Hepatic stellate cell (primary cell): ENCODE measurements around the gene RAMACL.

Experiments
- DNase-seq: peaks from one replicate; pipeline ENCODE4 v3.0.0; 2011; ENCODE audit warnings: low spot score

Gene RAMACL

DNA sequence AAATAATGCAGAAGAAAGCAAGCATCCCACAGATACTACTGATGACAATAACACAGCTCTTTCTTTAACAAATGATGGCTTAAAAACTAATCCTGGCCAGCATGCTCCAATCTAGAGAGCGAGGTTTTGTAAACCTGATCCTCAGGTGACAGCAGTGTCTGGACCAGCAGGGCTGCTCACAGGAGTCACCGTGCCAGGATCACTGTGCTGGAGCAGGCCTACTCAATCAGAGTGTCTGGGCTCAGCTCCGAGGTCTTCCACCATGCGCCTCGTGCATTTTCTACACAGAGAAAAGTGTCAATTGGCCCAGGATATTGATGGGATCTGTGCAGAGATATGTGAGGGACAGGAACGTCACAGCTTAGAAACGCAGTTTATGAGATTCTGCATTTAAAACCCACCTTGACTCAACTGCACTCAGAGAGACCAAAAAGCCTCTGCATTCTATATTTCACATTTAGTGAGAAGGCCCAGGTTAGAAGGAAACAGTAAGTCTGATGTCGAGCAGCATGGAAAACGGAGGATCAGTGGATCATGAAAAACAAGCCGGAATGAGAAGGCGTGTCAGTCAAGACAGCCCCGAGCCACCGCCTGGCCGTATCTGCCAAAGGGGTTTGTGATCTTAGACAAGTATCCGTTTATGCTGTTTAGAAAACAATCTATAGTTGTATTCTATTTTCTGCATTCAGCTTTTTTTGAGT is 7.8 kb downstream of the RAMACL start:
- no peak for DNase-seq

DNA sequence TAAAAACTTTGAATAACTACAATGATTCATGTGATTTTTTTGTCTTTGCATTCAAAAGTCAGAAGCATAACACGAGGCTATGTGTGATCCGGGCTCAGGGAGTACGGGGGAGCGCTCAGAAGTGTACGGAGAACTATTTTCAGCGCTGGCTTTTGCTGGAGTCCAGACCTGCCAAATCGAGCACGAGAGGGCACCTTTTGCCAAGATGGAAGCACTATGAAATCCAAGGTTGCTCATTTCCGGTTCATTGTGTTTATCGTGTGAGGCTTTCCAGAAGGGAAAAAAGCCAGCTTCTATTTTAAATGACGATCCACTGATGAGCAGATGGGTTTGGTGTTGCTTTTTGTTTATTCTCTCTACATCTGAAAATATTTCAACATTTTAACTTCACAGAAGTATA is 11.3 kb downstream of the RAMACL start:
- DNase-seq = no peak

DNA sequence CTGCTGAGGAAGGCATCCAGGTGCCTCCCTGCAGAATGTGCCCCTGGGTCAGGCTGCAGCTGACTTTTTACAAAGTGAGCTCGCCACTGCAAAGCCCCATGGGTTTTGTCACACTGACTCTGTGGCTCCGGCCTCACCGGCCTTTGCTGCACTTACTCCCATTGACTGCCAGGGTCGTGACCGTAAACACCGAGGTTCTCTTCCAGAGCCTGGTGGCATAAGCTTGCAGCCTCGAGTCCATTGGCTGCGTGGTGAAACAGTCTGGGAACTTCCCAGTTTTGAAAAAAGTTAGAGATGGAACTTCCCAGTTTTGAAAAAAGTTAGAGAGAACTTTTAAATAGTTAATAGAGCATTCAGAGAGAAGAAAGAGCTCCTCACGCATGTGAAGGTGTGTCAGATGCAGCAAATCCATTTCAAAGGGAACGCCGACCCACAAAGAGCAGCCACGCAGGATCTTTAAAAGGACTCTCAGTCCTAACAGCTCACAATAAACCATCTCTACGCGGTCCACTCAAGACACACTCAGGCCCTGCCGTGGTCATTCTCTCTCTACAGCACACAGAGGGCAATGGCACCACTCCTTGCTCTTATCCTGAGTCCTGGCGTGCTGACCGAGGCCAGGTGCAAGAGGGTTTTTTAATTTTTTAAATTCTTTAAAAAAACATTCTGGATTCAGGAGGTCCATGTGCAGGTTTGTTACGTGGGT is 12.8 kb downstream of the RAMACL start:
- DNase-seq = no peak

DNA sequence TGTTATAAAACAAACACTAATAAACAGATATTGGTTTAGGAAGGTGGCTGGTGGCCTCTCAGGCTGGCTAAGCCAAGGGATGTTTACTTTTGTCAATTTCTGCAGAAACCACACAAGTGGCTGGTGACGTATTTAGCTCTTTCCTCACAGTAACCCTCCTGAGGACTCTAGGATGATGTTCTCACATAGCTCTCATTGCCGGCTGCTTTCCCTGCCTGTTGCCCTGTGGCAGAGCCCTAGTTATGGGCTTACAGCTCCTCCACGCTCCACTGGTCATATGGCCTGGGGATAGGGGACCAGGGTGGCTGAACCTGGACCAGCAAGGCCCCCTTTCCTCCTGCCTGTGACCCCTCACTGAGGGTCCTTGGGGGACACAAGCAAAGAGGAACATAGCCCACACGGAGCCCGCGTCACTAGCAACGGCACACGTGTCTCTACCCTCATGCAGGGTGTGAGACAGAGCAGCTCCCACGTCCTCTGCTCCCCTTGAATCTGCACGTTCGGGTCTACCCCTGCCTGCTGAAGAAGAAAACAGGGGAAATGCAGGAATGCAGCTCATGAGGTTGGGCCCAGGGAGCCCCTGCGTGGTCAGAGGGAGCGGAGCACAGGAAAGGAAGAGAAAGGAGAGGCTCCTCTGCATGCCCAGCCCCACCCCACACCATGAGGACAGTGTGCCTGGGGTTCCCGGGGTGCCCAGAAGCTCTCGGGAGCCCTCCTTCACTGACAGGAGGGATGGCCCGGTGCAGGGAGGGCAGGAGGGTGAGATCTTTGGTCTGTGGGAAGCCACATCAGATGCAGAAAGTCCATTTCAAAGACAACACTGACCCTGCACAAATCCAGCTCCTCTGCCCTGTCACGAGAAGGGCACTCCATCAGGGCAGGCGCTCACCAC is 13.9 kb downstream of the RAMACL start:
- DNase-seq = peak; percentile 85

DNA sequence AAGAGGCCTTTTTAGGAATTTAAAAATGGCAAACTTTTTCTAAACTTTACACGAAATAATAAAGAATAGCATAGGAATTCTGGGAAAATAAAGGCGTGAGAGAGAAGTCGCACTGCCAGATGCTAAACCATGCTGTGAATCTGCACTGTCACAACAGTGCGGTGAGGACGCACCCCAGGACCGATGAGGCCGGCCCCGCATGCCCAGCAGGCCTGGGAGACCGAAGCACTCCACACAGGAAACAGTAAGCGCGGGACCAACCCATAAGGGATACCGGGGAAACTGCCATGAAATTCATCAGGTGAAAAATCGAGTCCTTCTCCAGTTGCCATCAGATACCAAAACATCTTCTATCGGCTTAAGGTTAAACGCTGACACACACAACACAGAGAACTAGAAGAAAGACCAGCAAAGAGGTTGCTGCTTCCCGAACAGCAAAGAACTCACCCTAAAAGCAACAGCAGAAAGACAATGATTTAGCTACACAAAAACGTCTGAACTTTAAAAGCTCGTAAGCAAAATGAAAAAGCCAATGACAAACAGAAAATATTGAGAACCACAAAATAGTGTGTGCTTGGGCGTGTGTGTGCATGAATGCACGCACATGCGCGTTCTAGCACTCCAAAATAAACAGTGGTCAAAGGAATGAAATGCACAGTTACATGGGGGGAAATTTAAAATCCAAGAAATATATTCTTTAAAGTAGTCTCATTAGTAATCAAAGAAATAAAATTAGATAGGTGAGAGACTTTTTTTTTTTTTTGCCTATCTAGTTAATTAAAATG is 15.4 kb downstream of the RAMACL start:
- no peak for DNase-seq

DNA sequence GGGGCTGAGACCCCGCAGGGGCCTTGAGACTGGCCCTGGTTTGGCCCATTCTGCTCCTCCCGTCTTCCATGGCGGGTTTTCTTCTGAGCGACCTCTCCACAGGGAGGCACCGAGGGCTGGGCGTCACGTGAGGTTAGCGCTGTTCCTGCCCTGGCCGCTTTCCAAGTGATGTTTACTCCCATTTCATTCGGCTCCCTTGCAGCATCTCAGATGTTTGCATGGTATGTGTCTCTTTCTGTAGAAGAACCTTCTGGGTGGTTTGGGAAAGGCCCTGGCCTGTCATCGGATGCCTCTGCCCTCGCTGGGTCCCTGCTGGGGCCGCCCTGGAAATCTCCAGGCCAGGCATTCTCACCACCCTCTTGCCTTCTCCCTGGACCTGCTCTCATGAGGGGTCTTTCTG is 17.3 kb downstream of the RAMACL start:
- DNase-seq = no peak

DNA sequence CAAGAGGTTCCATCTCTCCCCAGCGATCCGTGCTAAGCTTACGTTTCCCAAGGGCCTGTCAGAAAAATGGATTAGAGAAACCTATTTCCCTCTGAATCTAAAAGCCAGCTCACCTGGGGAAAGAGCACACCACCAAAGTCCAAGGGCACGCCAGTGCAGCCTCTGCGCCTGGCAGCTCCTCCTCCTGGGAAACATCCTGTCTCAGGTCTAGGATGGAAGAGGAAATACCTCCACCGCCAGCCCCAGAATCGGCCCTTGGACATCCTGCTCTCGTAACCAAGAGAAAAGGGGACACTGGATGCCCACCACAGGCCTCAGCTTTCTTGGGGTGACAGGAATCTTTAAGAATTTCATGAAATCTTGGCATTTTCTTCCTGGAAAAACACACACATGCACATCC is 18.7 kb downstream of the RAMACL start:
- no peak for DNase-seq

DNA sequence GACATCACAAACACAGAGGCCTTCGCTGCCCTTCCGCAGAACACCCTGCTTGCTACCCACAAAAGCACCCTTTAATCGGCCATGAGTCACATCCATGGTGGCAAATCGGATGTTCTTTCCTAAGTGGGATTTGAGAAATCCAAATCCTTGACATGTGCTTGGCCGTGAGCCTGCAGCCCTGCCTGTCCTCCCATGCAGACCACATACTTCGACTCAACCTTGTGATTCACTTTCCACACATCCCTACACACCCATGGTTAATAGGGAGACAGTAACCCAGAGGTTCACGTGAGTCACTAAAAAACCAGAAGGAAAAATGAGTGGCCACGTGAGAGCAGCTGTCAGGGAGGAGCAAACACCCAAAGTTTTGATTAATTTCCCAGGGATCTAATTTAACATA is 19.4 kb downstream of the RAMACL start:
- peak; percentile 92 for DNase-seq

DNA sequence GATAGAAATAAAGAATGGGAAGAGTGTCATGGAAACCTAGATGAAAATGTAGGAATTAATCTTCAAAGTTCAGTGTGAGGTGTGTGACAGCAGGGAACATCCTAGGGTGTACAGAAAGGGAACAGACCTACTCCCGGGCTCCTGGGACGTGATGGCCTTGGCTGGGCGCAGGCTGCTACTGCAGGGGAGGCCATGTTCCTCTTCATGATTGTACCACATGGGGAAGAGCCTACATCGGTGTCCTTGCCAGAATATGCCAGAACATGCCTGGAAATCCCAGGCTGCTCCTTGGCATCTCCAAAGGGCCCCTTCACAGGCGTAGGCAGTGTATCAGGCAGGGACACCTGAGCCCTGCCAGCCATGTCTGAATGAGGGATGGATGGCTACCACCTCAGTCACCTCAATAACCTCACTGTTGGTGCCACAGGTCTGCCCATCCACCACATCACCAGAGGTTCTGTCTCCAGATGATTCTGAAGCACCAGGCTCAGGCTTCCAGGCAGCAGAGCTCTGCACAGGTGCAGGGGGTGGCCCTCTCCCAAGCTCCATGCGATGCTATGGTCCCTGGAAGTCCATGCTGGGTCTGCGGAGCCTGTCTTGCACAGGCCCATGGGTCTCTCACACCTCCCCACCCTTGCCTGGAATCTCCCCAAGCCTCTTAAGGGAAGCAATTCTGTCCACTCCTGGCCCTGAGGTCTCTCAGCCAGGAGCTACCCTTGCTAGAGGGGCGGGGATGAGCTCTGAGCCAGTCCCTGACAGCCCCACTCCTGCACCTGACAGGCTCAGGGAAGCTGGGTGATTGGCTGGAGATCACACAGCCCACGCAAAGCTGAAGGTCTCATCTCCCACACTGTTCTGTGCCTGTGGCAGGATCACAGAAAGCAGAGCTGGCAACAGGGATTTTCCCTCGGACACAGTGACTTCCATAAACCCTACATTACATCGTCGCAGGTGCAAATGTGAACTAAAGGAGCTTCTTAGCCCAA is 20.2 kb downstream of the RAMACL start:
- DNase-seq = no peak

DNA sequence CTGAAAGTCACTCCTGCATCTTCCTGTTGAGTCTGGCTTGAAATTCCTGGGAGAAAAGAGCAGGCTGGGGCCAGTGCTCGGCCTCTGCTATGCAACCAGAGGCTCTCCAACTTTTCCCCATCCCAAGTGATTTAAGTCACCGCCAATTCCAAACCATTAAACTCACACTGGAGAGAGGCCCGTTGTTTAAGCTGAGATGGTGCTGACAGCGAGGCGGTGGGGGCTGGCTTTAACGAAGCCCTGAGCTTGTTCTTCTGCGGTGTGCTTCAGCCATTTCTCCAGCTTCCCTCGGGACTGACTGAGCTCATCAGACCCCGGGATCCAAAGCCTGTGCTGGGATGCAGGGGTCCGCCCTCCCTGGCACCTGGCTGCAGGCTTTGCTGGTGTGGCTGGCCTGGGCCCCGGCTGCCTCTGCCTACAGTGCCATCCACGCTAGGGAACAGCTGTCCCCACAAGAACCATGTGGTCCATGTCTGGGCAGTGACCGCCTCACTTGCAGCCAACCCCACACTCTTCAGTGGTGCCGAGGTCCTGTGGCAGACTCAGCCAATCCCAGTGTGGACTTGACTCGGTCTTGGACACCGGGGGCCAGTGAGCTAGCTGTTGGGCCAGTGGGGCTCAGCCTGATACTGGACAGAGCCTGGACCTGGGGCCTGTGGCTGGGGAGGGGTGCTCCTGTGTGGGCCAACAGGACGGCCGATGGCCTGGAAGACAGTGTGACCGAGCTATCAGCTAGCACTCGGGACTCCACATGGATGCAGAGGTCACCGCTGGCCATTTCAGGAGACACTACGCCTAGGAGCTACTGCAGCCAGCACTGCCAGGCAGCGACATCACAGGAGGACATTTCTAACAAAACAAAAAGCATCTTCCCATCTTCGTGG is 21.2 kb downstream of the RAMACL start:
- no peak for DNase-seq

DNA sequence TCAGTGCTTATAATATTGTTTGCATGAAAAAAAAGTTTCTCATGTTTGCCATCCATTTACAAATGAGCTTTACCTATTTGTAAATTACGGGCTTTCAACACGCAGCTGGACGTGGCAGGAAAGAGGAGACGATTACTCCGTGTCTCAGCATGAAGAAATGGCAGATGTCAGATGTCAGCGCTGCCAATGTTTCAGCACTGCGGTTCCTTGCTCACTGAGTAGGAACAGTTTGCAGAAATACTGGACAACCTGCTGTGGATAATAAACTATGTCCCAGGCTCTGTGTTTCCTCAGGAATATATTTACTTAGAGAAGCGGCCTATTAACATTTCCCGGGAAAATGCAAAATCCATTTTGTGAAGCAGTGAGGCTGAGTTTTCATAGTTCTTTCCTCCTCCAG is 22.7 kb downstream of the RAMACL start:
- no peak for DNase-seq

DNA sequence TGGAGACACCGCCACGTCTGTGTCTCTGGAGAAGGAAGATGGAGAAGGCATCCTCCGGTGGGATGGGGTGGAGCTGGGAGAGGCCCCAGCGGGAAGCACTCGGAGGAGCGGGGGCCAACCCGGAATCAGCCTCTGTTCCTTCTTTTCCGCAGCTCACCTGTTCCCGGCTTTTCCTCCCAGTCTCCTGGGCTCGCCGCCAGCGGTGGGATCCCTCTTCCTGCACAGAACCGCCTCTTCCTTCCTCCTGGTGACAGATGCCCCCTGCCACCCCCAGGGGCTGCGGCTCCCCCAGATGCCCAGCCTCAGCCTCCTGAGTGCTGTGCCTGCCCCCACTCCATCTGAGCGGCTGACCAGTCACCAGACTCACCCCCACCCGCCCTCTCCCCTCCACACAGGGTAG is 23.3 kb downstream of the RAMACL start:
- DNase-seq = no peak

DNA sequence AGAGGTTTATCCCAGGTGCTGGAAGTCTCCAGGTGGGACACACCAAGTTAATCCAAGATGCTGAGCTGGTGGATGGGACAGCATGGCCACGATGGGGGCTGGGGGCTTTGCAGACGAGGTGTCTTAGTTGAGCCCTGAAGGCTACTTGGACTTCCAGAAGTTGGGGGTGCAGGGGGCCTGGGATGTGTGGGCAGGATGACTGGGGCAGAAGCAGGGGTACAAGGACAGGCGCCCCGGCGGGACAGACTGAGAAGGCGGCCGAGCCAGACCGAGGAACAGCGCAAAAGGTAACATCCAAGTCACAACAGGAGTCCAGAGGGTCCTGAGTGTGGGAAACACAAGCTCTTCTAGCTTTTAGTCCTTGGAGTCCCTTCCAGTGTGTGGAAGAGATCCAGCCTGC is 23.8 kb downstream of the RAMACL start:
- no peak for DNase-seq

DNA sequence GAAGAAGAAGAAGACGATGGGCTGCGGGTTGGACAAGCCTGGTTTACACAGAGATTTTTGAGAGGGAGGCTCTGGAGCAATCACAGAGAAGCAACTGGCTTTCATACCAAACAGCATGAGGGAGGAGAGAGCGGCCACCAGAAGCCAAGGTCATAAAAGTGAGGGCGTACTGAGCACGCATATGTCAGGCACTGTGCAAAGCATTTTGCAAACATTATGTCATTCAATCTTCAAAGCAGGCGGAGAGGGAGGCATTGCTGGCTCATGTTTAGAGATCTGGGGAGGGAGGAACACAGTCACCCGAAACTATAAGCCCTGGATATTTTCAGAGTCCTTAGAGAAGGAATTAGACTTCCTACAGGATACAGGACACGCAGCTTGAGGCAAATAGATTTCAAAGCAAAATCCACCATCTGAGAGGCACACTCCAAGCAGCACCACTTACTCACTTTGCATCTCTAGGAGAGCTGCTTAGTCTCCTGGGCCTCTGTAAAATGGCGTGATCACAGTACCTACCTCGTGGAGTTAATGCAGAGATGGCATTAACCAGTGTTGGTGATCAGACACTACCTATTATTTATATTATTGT is 24.6 kb downstream of the RAMACL start:
- DNase-seq = peak; percentile 93

DNA sequence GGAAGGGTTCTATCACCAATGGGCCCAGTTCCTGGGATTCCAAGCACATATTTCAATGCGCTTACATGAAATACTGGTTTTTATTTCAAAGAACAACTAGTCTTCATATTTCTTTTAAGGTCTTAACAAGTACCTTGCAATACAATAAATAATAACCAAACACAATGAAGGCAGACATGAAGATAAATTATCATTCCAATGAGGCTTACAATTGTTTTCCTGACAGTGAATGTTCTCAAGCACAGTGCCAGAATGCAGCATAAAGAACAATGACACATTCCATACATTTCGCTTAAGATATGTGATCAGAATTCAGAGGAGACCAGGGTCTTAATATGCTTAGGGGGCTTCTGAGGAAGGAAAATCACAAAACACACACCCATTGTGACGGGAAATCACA is 26.3 kb downstream of the RAMACL start:
- no peak for DNase-seq

DNA sequence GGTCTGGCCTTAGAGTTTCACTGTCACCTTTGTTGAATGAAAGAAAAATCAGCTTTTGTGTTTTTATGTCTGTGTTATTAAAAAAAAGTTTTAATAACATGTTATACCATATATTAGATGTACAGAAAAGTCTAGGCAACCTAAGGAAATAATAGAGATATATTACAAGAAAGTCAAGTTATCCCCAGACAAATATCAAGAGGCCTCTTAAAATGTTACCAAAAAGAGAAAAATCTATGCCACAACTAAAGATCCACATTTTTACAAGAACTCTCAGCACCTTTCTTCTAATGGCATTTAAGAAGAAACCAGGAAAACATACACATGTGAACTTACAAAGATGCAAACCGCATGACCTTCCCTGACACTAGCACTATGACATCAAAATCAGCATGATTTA is 26.8 kb downstream of the RAMACL start:
- DNase-seq = no peak

DNA sequence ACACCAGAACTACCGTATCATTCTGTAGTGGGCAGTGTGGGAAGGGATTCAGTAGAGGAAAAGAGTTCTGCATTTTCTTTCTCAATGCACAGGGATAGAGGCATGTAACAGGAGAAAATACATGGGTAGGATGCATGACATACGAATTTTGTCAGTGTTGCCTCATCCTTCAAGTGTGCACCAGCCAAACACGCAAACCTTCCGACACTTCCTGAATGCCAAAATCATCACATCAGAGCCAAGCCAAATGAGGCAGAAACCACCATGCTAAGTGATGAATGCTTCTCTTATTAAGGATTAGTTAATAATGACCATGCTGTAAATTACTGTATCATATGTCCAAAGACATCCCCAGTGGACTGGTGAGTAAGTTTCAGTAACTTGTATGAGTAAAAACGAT is 27.3 kb downstream of the RAMACL start:
- DNase-seq = no peak

DNA sequence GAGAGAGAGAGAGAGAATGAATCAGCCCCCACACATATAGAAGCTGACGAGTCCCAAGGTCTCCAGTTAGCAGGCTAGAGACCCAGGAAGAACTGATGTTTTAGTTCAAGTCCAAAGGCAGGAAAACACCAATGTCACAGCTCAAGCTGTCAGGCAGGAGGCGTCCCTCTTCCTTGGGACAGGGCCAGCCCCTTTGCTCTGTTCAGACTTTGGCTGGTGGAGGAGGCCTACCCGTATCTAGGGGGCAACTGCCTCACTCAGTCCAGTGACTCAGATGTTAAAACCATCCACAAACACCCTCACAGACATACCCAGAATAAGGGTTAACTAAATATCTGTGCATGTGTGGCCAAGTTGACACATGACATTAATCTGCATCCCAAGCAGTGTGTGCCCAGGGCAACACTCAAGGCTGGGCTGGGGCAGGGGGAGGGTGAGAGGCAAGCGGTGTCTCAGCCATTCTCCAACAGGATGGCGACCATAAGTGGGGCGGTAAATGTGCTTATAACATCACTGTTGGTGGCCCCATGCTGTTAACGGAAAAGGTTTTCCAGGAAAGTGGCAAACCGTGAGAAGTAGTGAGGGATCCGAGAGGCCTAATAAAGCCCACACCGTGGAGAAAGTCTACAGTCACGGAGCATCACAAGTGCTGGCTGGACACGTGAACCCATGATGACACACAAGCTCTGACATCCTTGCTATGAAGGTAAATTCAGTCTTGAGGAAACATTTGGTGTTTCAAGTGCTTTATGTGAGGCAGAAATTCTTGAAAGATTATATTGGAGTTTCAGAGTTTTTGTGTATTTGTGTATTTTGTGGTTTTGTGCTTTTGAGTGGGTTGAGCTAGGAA is 28.1 kb downstream of the RAMACL start:
- no peak for DNase-seq
